Activated T-cell treated with anti-CD3 and anti-CD28 coated beads, Interleukin-2, amount 50 U/mL, for 4 hours (primary cell): Measurements from ENCODE around the gene ASIC2. TPM values are rescaled to one million over a fixed set of nuclear protein-coding genes. Genes with fewer than 3 reads are reported as not detected.
A peak's percentile ranks its signal among the peaks of the same experiment; 100 is the strongest.

ENCODE experiments used
- ATAC-seq, 2 donors: fragments of 200-7000 bp; cut with Tn5 transposase; one replicate each; pipeline ENCODE4 v1.10.0; 2021
- DNase-seq: peaks from one replicate; pipeline ENCODE4 v3.0.0-alpha.2; 2020
- H3K27me3 Mint-ChIP-seq: one replicate; pipeline ENCODE4 v1.8.0; 2021; ENCODE audit warnings: low read depth, mixed read lengths
- H3K36me3 Mint-ChIP-seq: one replicate; pipeline ENCODE4 v1.8.0; 2022; ENCODE audit warnings: mixed read lengths; ENCODE audit not compliant: insufficient read depth
- H3K4me1 Mint-ChIP-seq: one replicate; pipeline ENCODE4 v1.8.0; 2021; ENCODE audit warnings: low read depth, mixed read lengths
- H3K4me3 Mint-ChIP-seq: one replicate; pipeline ENCODE4 v1.8.0; 2021; ENCODE audit warnings: mild to moderate bottlenecking, moderate library complexity, mixed read lengths
- H3K9me3 Mint-ChIP-seq: one replicate; pipeline ENCODE4 v1.8.0; 2021; ENCODE audit warnings: mixed read lengths
- total RNA-seq, 3 donors: library from RNA; stranded (reverse); gene quantifications; one replicate each; pipeline ENCODE4 v1.2.1, GENCODE V29; 2021

Gene ASIC2
- total RNA-seq, 3 donors from 2014 or later: not detected

DNA sequence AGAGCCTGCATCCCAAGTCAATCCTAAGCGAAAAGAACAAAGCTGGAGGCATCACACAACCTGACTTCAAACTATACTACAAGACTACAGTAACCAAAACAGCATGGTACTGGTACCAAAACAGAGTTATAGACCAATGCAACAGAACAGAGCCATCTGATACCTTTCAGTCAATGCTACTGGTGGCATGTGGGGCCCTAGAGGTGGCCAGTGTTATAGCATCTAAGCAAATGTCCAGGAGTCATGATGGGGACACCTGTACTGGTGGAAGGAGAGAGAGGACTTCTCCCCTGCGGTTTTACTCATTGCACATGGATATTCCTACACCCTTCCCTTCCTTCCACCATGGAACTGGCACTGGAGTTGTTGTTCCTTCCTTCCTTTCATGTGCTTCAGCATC lies 6.0 kb upstream of the ASIC2 start:
- Mint-ChIP-seq H3K27me3 (peaks cover 26% of the 10 kb centered on the region), H3K4me1 (peaks cover 4% of the 10 kb centered on the region), H3K36me3 (no peaks in the 10 kb centered on the region), H3K9me3 (no peaks in the 10 kb centered on the region), H3K4me3 (no peak overlapping the region)
- no peak for ATAC-seq
- no peak for DNase-seq

DNA sequence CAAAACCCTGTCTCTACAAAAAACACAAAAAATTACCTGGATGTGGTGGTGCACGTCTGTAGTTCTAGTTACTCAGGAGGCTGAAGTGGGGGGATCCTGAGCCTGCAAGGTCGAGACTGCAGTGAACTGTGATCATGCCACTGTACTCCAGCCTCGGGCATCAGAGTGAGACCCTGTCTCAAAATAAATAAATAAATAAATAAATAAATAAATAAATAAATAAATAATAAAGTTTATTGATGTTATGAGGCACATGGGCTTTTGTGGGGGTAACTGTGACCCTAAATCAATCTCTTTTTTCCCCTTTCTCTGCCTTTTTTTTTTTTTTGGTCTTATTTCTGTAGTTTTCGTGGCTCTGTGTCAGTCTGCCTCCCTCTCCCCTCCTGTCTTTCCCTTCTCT lies 4.5 kb upstream of the ASIC2 start:
- H3K9me3 Mint-ChIP-seq: no peaks in the 10 kb centered on the region
- peaks cover 4% of the 10 kb centered on the region for H3K4me1 Mint-ChIP-seq
- no peak for DNase-seq
- H3K36me3 Mint-ChIP-seq: no peaks in the 10 kb centered on the region
- no peak overlapping the region for H3K4me3 Mint-ChIP-seq
- peaks cover 35% of the 10 kb centered on the region for H3K27me3 Mint-ChIP-seq
- no peak for ATAC-seq

GRCh38 chr17:33294994-33295393 lies 1.9 kb upstream of the ASIC2 start:
- DNase-seq (no peak), ATAC-seq (no peak)
- no peaks in the 10 kb centered on the region for H3K36me3 Mint-ChIP-seq
- no peak overlapping the region for H3K4me3 Mint-ChIP-seq
- H3K9me3 Mint-ChIP-seq: no peaks in the 10 kb centered on the region
- peaks cover 46% of the 10 kb centered on the region for H3K27me3 Mint-ChIP-seq
- H3K4me1 Mint-ChIP-seq: peaks cover 6% of the 10 kb centered on the region

DNA sequence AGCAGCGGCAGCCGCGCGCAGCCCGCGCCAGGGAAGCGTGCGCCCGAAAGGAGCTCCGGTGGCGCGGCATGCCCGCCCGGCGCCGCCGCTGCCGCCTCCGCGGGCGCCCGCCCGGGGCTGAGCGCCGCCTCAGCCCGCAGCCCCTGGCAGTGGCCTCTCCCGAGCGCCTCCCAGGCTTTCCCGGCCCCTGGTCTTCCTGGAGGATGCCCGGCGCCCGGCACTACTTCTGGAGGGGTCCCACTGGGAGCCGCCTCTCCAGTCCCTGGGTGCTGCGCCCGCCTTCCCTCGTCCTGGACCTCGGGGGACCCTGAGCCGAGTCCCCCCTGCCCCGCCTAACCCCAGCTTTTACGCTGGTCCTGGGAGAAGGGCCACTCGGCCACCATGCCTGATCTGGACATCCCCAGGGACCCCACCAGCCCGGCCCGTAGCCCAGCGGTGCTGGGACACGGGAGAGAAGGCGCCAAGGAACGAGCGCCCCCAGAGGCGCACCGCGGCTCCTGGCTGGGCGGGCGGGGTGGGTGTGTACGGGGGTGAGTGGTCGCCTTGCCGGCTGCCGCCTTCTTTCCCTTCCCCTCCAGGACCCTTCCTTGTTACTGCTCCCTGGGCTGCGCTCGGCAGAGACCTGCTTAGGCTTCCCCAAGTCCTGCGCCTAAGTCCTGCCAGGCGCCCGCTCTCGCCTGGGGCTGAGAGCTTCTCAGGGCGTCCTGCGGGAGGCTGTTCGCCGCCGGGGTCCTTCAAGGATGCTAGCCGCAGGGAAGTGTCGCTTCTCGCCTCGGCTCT lies 704 bp downstream of the ASIC2 start:
- H3K27me3 Mint-ChIP-seq: peaks cover 58% of the 10 kb centered on the region
- H3K4me3 Mint-ChIP-seq: no peak overlapping the region
- no peaks in the 10 kb centered on the region for H3K36me3 Mint-ChIP-seq
- H3K9me3 Mint-ChIP-seq: no peaks in the 10 kb centered on the region
- H3K4me1 Mint-ChIP-seq: peaks cover 6% of the 10 kb centered on the region
- ATAC-seq (peak; percentile 21 to 23), DNase-seq (no peak)

GRCh38 chr17:33291248-33292200 lies 1.6 kb downstream of the ASIC2 start:
- Mint-ChIP-seq H3K9me3 (no peaks in the 10 kb centered on the region), H3K27me3 (peaks cover 55% of the 10 kb centered on the region), H3K4me3 (peak overlapping the region; percentile 47), H3K36me3 (no peaks in the 10 kb centered on the region), H3K4me1 (peaks cover 6% of the 10 kb centered on the region)
- ATAC-seq: peak; percentile 15 to 27
- DNase-seq: no peak

DNA sequence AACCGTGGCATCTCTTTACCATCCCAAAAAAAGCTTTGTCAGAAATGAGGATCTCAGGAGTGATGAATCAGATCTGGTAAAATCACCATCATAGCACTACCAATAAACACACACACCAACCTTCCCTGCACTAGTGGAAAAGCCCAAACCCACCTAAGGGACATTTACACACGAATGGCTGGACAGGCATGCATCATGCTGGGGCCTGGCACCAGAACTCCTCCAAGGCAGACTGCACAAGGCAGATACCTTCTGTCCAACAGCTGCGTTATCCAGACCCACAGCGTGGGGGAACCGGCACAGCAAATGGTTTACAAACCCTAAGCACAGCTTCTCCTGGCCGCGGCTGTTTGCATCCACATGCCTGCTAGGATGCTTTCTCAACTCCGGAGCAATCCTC lies 2.8 kb downstream of the ASIC2 start:
- no peaks in the 10 kb centered on the region for H3K36me3 Mint-ChIP-seq
- ATAC-seq: no peak
- H3K9me3 Mint-ChIP-seq: no peaks in the 10 kb centered on the region
- peaks cover 54% of the 10 kb centered on the region for H3K27me3 Mint-ChIP-seq
- DNase-seq: no peak
- peaks cover 6% of the 10 kb centered on the region for H3K4me1 Mint-ChIP-seq
- no peak overlapping the region for H3K4me3 Mint-ChIP-seq

DNA sequence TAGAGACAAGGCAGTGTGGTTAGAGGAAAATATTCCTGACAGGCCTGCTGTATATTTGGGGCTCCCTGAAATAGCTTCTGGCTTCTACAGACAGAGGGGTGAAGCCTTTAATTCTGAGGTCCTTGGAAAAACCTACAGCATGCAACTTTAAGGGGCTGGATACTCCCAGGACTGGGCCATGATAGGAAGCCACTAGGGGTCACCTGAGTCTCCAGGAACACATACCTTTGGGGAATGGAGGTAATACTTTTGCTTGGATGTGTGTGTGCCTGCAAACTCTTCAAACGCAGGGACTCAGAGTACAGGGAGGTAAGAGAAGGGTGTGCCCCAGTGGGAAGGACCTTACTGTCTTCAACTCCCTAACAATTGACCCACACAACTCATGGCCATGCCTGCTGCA lies 4.1 kb downstream of the ASIC2 start:
- H3K27me3 Mint-ChIP-seq: peaks cover 43% of the 10 kb centered on the region

GRCh38 chr17:33287096-33287725 lies 5.9 kb downstream of the ASIC2 start:
- Mint-ChIP-seq H3K27me3 (peaks cover 36% of the 10 kb centered on the region), H3K4me3 (no peak overlapping the region), H3K4me1 (peaks cover 6% of the 10 kb centered on the region), H3K36me3 (no peaks in the 10 kb centered on the region), H3K9me3 (no peaks in the 10 kb centered on the region)
- no peak for ATAC-seq
- DNase-seq: no peak

More for the DNA sequence above, 4.1 kb downstream of the ASIC2 start:
- ATAC-seq (no peak), DNase-seq (no peak)
- Mint-ChIP-seq H3K4me1 (peaks cover 6% of the 10 kb centered on the region), H3K9me3 (no peaks in the 10 kb centered on the region), H3K36me3 (no peaks in the 10 kb centered on the region), H3K4me3 (no peak overlapping the region)

DNA sequence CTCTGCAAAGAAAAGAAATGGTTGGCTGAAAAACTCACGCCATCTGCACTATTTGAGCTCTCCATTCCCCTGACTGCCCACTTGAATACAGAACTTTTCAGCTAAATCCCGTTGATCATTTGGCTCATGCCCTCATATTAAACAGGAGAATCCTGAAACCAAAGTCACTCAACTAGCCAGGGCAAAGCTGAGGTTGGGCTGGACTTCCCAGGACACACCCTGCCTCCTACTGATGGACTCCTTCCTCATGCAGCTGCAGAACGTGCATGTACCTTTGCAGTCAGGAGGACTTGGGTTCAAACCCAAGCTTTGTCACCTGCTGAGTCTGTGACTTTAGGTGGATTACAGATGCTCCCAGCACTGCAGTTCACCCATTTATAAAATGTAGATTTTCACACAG lies 7.7 kb downstream of the ASIC2 start:
- Mint-ChIP-seq H3K27me3 (peaks cover 24% of the 10 kb centered on the region), H3K4me3 (no peak overlapping the region)

GRCh38 chr17:33284022-33284421 lies 9.1 kb downstream of the ASIC2 start:
- no peak for ATAC-seq
- H3K4me3 Mint-ChIP-seq: no peak overlapping the region
- H3K4me1 Mint-ChIP-seq: no peaks in the 10 kb centered on the region
- H3K9me3 Mint-ChIP-seq: no peaks in the 10 kb centered on the region
- H3K27me3 Mint-ChIP-seq: peaks cover 22% of the 10 kb centered on the region
- DNase-seq: no peak
- no peaks in the 10 kb centered on the region for H3K36me3 Mint-ChIP-seq

More for the DNA sequence above, 7.7 kb downstream of the ASIC2 start:
- H3K4me1 Mint-ChIP-seq: no peaks in the 10 kb centered on the region
- no peaks in the 10 kb centered on the region for H3K9me3 Mint-ChIP-seq
- no peaks in the 10 kb centered on the region for H3K36me3 Mint-ChIP-seq
- ATAC-seq (no peak), DNase-seq (no peak)

DNA sequence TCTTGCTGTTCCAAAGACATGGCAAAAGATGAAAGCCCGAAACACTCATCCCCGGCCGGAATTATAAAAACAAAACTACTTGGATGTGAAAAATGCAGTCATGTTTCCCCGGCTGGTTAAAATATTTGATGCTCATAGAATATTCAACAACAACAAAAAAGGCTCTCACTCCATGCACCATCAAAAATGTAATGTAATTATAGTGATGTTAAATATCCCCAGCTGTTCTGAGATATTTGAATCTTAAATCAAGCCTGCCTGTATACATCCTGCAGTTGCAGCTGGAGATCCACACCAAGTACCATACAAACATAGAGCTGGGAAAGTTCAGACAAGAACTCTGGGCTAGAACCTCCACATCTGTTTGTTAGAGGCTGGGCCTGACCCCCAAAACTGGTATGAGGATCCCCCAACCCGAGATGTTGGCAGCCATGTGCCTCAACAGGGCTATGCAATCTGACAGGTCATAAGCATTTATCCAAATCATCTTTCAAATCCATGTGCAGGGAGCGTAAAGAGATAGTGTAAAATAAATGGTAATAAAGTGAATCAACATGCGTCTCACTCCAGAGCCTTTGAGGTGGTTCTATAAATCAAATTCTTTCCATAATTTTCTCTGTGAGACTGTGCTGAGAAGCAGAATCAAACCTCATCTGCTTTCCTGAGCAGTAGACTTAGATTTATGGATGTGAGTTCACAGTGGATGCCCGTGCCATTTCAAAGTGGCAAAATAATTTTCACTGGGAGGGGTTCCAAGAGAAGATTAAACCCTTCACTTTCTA lies 12.7 kb downstream of the ASIC2 start:
- no peak overlapping the region for H3K4me3 Mint-ChIP-seq
- H3K9me3 Mint-ChIP-seq: no peaks in the 10 kb centered on the region
- no peak for ATAC-seq
- no peaks in the 10 kb centered on the region for H3K36me3 Mint-ChIP-seq
- H3K27me3 Mint-ChIP-seq: peaks cover 16% of the 10 kb centered on the region
- no peak for DNase-seq
- no peaks in the 10 kb centered on the region for H3K4me1 Mint-ChIP-seq

- H3K4me3 Mint-ChIP-seq: no peak overlapping the region
- no peaks in the 10 kb centered on the region for H3K4me1 Mint-ChIP-seq
- H3K27me3 Mint-ChIP-seq: peaks cover 14% of the 10 kb centered on the region
- no peaks in the 10 kb centered on the region for H3K36me3 Mint-ChIP-seq
- no peak for DNase-seq
- H3K9me3 Mint-ChIP-seq: no peaks in the 10 kb centered on the region
- no peak for ATAC-seq
These were observed 15.5 kb downstream of the ASIC2 start for GRCh38 chr17:33277436-33278100.

DNA sequence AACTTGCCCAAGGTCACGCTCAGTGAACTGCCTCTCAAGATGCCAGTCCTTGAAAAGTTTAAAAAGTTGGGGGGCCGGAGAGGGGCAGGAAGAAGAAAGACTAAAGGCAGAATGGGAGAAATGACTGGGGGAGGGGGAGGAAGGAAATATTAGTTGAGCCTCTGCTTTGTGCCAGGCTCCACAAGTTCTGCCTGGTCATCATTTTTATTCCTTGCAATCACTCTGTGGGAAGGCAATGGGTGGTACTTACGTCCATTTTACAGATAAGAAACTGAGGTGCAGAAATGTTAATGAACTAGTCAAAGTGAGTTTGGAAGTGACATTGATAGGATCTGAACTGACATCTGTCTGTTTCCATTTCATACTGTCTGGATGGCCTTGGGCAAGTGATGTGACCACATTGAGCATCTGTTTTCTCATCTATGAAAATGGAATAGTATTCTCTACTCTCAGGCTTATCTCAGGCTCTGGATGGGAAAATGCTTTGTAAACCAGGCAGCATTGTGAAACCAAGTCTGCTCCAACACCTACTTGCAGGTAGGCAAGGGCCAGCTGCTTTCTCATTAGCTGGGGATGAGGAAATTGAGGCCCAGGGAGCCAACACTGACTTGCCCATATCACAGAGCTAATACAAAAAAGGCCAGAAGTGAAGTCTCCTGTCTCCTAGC lies 19.2 kb downstream of the ASIC2 start:
- Mint-ChIP-seq H3K4me1 (no peaks in the 10 kb centered on the region), H3K27me3 (peaks cover 8% of the 10 kb centered on the region), H3K4me3 (no peak overlapping the region), H3K36me3 (no peaks in the 10 kb centered on the region), H3K9me3 (no peaks in the 10 kb centered on the region)
- ATAC-seq (no peak), DNase-seq (no peak)
